ENCODE measurements around the gene ABCA2.

The ABCA2 gene

GRCh38 chr9:136994888-136995230, 33.2 kb downstream of the ABCA2 start:
- no peak for DNase-seq

- no peak for DNase-seq
Measured at GRCh38 chr9:136994180-136994887, 33.7 kb downstream of the ABCA2 start.

GRCh38 chr9:136992819-136993369, 35.1 kb downstream of the ABCA2 start:
- no peak for DNase-seq

- peak; percentile 90 for DNase-seq
Measured at GRCh38 chr9:136991993-136992818, 35.8 kb downstream of the ABCA2 start, which contains the start of gene PAXX. Gene PAXX, plus strand, starts transcription at chr9:136992422. Its CDS starts 22 bp downstream, at chr9:136992444.

GRCh38 chr9:136990242-136990911, 37.7 kb downstream of the ABCA2 start:
- DNase-seq = peak; percentile 81

- no peak for DNase-seq
Measured at GRCh38 chr9:136988872-136989271, 39.2 kb downstream of the ABCA2 start.

GRCh38 chr9:136985853-136986252, 42.2 kb downstream of the ABCA2 start:
- no peak for DNase-seq

- no peak for DNase-seq
Measured at GRCh38 chr9:136985027-136985602, 42.9 kb downstream of the ABCA2 start.

GRCh38 chr9:136984464-136985026, 43.5 kb downstream of the ABCA2 start:
- DNase-seq = no peak

- DNase-seq = no peak
Measured at GRCh38 chr9:136983656-136984314, 44.3 kb downstream of the ABCA2 start.

- DNase-seq = no peak
Measured at GRCh38 chr9:136983167-136983566, 44.9 kb downstream of the ABCA2 start.

GRCh38 chr9:136982232-136983051, 45.6 kb downstream of the ABCA2 start, which contains the start of gene LCNL1:
Gene LCNL1, plus strand, starts transcription at chr9:136982993. Its CDS starts 594 bp downstream, at chr9:136983587.
- DNase-seq = no peak

GRCh38 chr9:136981588-136982231, 46.3 kb downstream of the ABCA2 start:
- no peak for DNase-seq

- no peak for DNase-seq
Measured at GRCh38 chr9:136980669-136981478, 47.2 kb downstream of the ABCA2 start.

GRCh38 chr9:136979769-136980587, 48.1 kb downstream of the ABCA2 start:
- no peak for DNase-seq

- DNase-seq = no peak
Measured at GRCh38 chr9:136978865-136979544, 49.0 kb downstream of the ABCA2 start.

- peak; percentile 74 for DNase-seq
Measured at GRCh38 chr9:136978073-136978864, 49.8 kb downstream of the ABCA2 start.
